Motor neuron (in vitro differentiated cells): ENCODE data around the gene ARL6IP6. TPM values are rescaled to one million over a fixed set of nuclear protein-coding genes. Genes with fewer than 3 reads are reported as not detected.
"Not testable (repeated sequence)": the region's sequence is repeated elsewhere in the genome, so short reads cannot be mapped to it uniquely, and the experiment has no call there.

ENCODE experiments used
- ATAC-seq, 8 experiments: fragments of 200-7000 bp; cut with Tn5 transposase; replicated peaks in 6 of 8; 2 replicates each; pipeline ENCODE4 v1.8.0; 2021; ENCODE audit warnings: mild to moderate bottlenecking in 8 of 8, moderate library complexity in 8 of 8
- H3K27ac ChIP-seq, 2 donors: fragments of 250-450 bp; sonication (Bioruptor Pico); 2 replicates each; pipeline ENCODE4 v1.9.0; 2021; ENCODE audit warnings: antibody characterized with exemption in 2 of 2, mild to moderate bottlenecking in 2 of 2, moderate library complexity in 1 of 2
- H3K4me1 ChIP-seq, 2 donors: fragments of 250-450 bp; sonication (Bioruptor Pico); replicated peaks in 1 of 2; 2 replicates each; pipeline ENCODE4 v1.6.1; 2021; ENCODE audit warnings: antibody characterized with exemption in 2 of 2, mild to moderate bottlenecking in 2 of 2, moderate library complexity in 1 of 2
- H3K4me3 ChIP-seq, 5 donors: fragments of 250-450 bp; sonication (Bioruptor Pico); 2 replicates each; pipeline ENCODE4 v1.9.0; 2021; ENCODE audit warnings: antibody characterized with exemption in 5 of 5, mild to moderate bottlenecking in 5 of 5, moderate library complexity in 4 of 5
- WGBS, 10 experiments: fragments of 450-650 bp; shearing (Covaris generic); methylation state at CpG; one replicate each; pipeline ENCODE4 v1.0.0; 2022; 5-methylcytosine and 5-hydroxymethylcytosine counted together
- in situ Hi-C, 9 experiments: fragments of 400-800 bp; cut with MboI; loops; one replicate each; pipeline ENCODE4 v1.15.0; 2021; ENCODE audit warnings: low sequenced_read_pairs in 9 of 9, low pct_unique_long_range_greater_than_20kb in 2 of 9; ENCODE audit not compliant: unreplicated experiment in 9 of 9
- total RNA-seq, 8 experiments: library from RNA; unstranded; fragments of 300-600 nt; gene quantifications; 2 replicates each; pipeline versions ENCODE4 v1.2.3 to v1.2.4, GENCODE V29; 2022

ARL6IP6 gene
- total RNA-seq, 8 experiments from 2014 or later: 13.0 to 38.0 (median 20.9) TPM

DNA sequence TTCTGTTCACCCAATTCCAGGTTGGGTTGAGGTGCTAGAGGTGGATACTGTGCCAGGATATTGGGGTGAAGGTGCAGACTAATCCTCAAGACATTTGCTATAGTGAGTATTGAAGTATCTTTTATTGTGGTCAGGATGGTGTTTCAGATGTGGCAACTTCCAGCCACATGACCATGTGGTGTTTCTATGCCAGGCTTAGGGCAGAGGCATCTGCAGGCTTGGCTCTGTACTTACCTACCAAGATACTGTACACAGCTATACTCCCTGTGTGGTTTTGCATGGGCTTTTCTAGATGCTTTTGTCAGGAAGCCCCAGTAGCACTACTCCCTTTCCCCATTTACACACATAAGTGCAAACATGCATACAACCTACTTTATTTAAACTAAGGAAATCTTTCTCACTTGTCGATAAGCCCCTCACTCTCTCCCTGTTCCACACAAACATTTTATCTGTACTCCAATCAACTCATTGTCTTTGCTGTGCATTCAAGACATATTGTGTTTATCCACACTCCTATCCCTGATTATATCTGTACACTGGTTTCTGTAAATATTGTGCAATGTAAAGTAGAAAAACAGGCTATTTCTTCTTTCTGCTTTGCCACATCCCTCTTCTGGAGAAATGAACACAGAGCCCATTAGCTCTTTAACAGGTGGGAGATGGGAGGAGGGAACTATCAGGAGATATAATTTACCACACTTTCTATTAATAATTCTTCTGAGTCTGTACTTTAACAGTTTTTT lies 12.3 kb downstream of the ARL6IP6 start:
- Histone ChIP-seq H3K4me3 (no peak overlapping the region), H3K4me1 (no peaks in the 10 kb centered on the region), H3K27ac (no peak overlapping the region)
- in situ Hi-C loops: loop anchor here in 4 of 9 experiments (25.0 kb wide), 3 partner anchors 182 to 782 kb away; partner anchors contain the start of gene RPRM (in 1 of the 4)
- 86 to 100% (median 100%) methylated on average over 1 of the region's 1 CpG; no CpG with 5 or more reads in 1 of the 10 experiments for WGBS, 10 experiments
- no peak for ATAC-seq

DNA sequence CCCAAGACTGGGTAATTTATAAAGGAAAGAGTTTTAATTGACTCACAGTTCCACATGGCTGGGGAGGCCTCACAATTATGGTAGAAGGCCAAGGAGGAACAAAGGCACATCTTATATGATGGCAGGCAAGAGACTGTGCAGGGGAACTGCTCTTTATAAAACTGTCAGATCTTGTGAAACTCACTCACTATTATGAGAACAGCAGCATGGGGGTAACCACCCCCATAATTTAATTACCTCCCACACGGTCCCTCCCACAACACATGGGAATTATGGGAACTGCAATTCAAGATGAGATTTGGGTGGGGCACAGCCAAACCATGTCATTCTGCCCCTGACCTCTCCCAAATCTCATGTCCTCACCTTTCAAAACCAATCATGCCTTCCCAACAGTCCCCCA lies 19.1 kb downstream of the ARL6IP6 start:
- in situ Hi-C loops: loop anchor here in 4 of 9 experiments (25.0 kb wide), 3 partner anchors 175 to 775 kb away; partner anchors contain the start of gene RPRM (in 1 of the 4)
- not testable (repeated sequence) for H3K27ac ChIP-seq, ATAC-seq, H3K4me3 ChIP-seq, H3K4me1 ChIP-seq
- 71 to 100% (median 100%) methylated on average over 1 of the region's 1 CpG; no CpG with 5 or more reads in 7 of the 10 experiments for WGBS, 10 experiments

DNA sequence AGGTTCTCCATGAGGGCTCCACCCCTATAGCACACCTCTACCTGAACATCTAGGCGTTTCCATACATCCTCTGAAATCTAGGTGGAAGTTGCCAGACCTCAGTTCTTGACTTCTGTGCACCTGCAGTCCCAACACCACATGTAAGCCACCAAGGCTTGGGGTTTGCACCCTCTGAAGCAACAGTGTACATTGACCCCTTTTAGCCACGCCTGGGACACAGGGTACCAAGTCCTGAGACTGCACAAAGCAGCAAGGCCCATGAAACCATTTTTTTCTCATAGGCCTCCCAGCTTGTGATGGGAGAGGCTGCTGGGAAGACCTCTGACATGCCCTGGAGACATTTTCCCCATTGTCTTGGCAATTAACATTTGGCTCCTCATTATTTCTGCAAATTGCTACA lies 20.0 kb downstream of the ARL6IP6 start:
- Histone ChIP-seq H3K4me3 (no peak overlapping the region), H3K4me1 (no peaks in the 10 kb centered on the region), H3K27ac (no peak overlapping the region)
- ATAC-seq: no peak
- in situ Hi-C loops: loop anchor here in 4 of 9 experiments (25.0 kb wide), 3 partner anchors 174 to 774 kb away; partner anchors contain the start of gene RPRM (in 1 of the 4)
- WGBS, 10 experiments: 67 to 100% (median 80%) methylated on average over 1 to 2 of the region's 2 CpGs; no CpG with 5 or more reads in 5 of the 10 experiments

DNA sequence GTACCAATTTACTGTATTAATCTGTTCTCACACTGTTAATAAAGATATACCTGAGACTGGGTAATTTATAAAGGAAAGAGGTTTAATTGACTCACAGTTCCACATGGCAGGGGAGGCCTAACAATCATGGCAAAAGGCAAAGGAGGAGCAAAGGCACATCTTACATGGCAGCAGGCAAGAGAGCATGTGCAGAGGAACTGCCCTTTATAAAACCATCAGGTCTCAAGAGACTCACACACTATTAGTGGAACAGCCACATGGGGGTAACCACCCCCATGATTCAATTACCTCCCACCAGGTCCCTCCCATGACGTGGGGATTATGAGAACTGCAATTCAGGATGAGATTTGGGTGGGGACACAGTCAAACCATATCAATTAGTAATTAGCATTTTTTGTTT lies 21.3 kb downstream of the ARL6IP6 start:
- H3K4me3 ChIP-seq, ATAC-seq, H3K4me1 ChIP-seq, H3K27ac ChIP-seq: not testable (repeated sequence)
- 20 to 83% methylated on average over 1 of the region's 1 CpG; no CpG with 5 or more reads in 8 of the 10 experiments for WGBS, 10 experiments
- in situ Hi-C loops: loop anchor here in 4 of 9 experiments (25.0 kb wide), 3 partner anchors 173 to 773 kb away; partner anchors contain the start of gene RPRM (in 1 of the 4)

DNA sequence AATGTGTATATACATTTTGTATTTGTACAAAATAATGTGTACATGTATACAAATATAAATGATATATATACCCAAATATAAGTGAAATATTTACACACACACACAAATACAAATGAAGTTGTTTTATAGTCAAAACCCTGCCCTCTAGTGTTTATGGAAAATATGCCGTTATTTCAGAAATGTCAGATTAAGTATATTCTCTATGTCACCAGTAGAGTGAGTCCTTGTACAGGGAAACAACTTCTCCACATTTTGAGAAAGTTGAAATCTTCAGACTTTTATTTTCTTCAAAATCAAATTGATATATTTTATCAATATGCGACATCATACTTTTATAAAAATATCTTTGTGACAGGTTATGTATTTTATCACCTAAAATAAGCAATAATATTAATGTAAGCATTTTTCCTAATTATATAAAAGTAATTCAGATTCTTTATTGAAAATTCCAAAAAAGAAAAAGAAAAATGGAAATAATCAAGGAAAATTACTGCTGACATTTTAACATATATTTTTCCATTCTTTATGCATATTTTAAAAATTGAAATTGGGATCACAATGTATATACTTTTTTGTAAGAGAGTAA lies 22.4 kb downstream of the ARL6IP6 start:
- Histone ChIP-seq H3K27ac (no peak overlapping the region), H3K4me1 (peaks cover 0 to 7% of the 10 kb centered on the region in 2 donors), H3K4me3 (no peak overlapping the region)
- in situ Hi-C loops: loop anchor here in 4 of 9 experiments (25.0 kb wide), 3 partner anchors 171 to 771 kb away; partner anchors contain the start of gene RPRM (in 1 of the 4)
- 0 to 100% (median 70%) methylated on average over 1 to 2 of the region's 2 CpGs for WGBS, 10 experiments
- peak in 1 of 8 experiments; percentile 35 for ATAC-seq

DNA sequence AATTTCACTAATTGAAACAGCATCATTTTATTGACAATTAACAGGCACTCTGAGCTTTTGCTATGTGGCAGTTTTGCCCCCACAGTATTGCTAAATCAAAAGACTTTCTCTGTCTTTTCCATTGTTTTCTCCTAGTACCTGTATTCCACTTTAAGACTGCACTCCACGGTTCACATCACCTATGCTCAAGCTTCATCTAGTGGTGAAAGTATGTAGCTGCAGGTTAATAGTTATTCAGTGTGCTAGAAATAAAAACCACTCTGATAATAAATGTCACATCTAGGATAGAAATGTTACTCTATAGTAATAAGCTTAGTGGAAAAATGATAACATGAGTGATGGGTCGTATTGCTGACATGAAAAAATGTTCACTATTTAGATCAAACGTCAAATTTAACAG lies 24.6 kb downstream of the ARL6IP6 start:
- in situ Hi-C loops: loop anchor here in 4 of 9 experiments (25.0 kb wide), 3 partner anchors 169 to 769 kb away; partner anchors contain the start of gene RPRM (in 1 of the 4)
- WGBS, 10 experiments: 43 to 88% (median 71%) methylated on average over 1 to 3 of the region's 3 CpGs
- ATAC-seq: peak in 2 of 8 experiments; percentile 24 to 47

DNA sequence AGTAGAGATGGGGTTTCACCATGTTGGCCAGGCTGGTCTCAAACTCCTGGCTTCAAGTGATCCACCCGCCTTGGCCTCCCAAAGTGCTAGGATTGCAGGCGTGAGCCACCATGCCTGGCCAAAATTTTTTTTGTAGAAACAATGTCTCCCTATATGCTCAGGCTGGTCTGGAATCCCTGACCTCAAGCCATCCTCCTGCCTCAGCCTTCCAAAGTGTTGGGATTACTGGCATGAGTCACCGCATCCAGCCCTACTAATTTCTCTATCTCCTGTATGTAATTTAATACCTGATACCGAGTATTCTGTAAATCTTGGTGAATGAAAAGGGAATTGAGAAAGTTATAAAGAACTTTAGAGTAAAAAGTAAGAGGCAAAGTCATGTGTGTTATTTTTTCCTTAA lies 29.3 kb downstream of the ARL6IP6 start:
- not testable (repeated sequence) for H3K4me3 ChIP-seq, H3K4me1 ChIP-seq, ATAC-seq, H3K27ac ChIP-seq
- in situ Hi-C loops: loop anchor here in 4 of 9 experiments (25.0 kb wide), 3 partner anchors 165 to 765 kb away; partner anchors contain the start of gene RPRM (in 1 of the 4)
- WGBS, 10 experiments: 64 to 100% (median 97%) methylated on average over 1 to 4 of the region's 4 CpGs; no CpG with 5 or more reads in 2 of the 10 experiments

More for the DNA sequence above, 24.6 kb downstream of the ARL6IP6 start:
- H3K4me3 ChIP-seq: no peak overlapping the region
- peaks cover 0 to 7% of the 10 kb centered on the region in 2 donors for H3K4me1 ChIP-seq
- no peak overlapping the region for H3K27ac ChIP-seq

DNA sequence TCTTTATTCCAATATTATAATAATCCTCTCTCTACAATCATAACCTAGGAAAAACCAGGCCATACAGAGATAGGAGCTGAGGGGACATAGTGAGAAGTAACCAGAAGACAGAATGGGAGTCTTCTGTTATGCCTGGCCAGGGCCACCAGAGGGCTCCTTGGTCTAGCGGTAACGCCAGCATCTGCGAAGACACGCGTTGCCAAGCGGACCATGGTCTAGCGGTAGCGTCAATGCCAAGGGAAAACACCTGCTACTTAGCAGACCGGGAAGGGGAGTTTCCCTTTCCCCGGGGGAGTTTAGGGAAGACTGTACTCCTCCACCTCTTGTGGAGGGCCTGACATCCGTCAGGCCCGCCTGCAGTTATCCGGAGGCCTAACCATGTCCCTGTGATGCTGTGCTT lies 36.6 kb downstream of the ARL6IP6 start:
- H3K4me3 ChIP-seq: no peak overlapping the region
- WGBS, 10 experiments: 80 to 100% (median 91%) methylated on average over 1 to 8 of the region's 13 CpGs; no CpG with 5 or more reads in 2 of the 10 experiments
- no peaks in the 10 kb centered on the region for H3K4me1 ChIP-seq
- no peak overlapping the region for H3K27ac ChIP-seq
- no peak for ATAC-seq
- in situ Hi-C loops: no loop called here

DNA sequence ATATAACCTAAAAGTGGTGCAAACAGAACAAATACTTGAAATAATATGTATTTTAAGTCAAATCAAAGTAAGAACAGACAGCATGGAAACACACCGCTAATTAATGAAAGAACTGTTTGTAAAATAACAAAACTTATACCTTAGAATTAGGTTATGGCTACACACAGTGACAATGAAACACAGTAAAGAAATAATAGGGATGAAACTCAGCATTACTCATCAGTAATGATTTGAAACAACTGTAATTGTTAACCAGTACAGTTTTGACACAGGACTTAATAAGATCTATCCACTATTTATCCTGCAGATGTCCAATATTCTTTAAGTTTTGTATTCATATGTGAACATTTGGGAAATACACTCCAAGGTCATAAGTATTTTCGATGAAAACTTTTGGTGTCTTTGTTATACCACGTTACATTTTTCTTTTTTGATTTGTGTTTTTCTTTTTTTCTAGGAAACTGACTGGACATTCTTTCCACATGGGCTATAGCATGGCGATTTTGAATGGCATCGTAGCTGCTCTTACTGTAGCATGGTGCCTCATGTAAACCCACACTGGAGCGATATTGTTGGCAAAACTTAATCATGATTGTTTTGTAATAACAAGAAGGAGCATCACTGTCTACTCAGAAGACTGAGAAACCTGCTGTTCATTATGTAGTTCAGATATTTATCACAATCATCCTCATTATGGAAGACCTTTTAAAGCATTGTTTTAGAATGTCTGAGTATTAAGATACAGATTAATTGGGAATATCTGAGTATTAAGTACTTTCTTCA lies 41.1 kb downstream of the ARL6IP6 start:
- ATAC-seq: no peak
- in situ Hi-C loops: no loop called here
- 81 to 100% (median 95%) methylated on average over 3 to 6 of the region's 6 CpGs for WGBS, 10 experiments
- peaks cover 8 to 14% of the 10 kb centered on the region in 2 donors for H3K4me1 ChIP-seq
- no peak overlapping the region for H3K4me3 ChIP-seq
- no peak overlapping the region for H3K27ac ChIP-seq

DNA sequence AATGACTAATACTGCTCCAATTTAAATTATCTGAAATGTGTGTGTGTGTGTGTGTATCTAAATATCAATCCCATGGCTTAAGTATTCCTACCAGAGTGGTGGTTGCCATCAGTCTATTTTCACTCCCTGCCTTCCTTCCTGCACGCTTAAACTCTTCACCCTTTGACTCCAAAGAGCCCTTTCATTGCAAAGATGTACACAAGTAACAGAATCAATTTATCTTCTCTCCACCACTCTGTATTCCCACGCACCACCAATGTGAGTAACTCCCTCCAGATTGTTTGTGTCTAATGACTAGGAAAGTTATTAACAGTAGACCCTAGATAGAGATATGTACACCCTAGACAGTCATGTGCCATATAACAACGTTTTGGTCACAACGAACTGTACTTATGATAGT lies 42.8 kb downstream of the ARL6IP6 start:
- peaks cover 8 to 14% of the 10 kb centered on the region in 2 donors for H3K4me1 ChIP-seq
- H3K27ac ChIP-seq: no peak overlapping the region
- WGBS, 10 experiments: 37 to 100% (median 82%) methylated on average over 1 to 4 of the region's 4 CpGs
- peak in 7 of 8 experiments; percentile 20 to 59 (median 29) for ATAC-seq
- H3K4me3 ChIP-seq: no peak overlapping the region
- in situ Hi-C loops: no loop called here

DNA sequence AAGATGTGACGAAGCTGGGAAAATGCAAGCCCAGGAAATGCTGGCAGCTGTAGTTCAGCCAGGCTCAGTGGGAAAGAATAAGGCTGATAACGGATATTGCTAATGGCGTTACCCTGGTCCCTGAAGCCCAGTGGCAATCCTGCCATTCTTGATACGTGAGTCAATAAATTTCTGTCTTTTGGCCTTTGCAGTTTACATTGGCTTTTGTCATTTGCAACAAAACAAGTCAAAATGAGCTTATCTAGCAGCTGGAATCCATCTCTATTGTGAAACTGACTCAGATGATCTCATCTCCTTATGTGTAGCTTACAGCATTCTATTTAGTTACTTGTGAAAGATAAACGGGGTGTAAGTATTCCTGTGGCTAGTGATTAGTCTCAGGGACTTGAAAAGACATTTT lies 43.8 kb downstream of the ARL6IP6 start:
- Histone ChIP-seq H3K27ac (no peak overlapping the region), H3K4me1 (peaks cover 8 to 14% of the 10 kb centered on the region in 2 donors), H3K4me3 (no peak overlapping the region)
- peak in 7 of 8 experiments; percentile 27 to 91 (median 73) for ATAC-seq
- in situ Hi-C loops: no loop called here
- WGBS, 10 experiments: 15 to 62% (median 46%) methylated on average over 1 to 5 of the region's 5 CpGs

DNA sequence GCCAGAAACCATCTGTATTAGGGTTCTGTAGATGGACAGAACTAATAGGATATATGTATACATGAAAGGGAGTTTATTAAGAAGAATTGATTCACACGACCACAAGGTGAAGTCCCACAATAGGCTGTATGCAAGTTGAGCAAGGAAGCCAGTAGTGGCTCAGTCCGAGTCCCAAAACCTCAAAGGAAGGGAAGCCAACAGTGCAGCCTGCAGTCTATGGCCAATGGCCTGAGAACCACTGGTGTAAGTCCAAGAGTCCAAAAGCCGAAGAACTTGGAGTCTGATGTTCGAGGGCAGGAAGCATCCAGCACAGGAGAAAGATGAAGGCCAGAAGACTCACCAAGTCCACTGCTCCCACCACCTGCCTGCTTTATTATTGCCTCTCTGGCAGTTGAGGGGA lies 44.8 kb downstream of the ARL6IP6 start:
- ATAC-seq, H3K27ac ChIP-seq, H3K4me3 ChIP-seq, in situ Hi-C loops: not testable (repeated sequence)
- WGBS, 10 experiments: 82 to 100% (median 100%) methylated on average over 1 to 4 of the region's 4 CpGs; no CpG with 5 or more reads in 1 of the 10 experiments
- peaks cover 8 to 14% of the 10 kb centered on the region in 2 donors for H3K4me1 ChIP-seq
